CMK (cell line): ENCODE data around the gene DRG1.
A peak's percentile ranks its signal among the peaks of the same experiment; 100 is the strongest.
"Not testable (repeated sequence)": the region's sequence is repeated elsewhere in the genome, so short reads cannot be mapped to it uniquely, and the experiment has no call there.

Experiments
- DNase-seq: peaks from one replicate; pipeline ENCODE4 v3.0.0-alpha.2; 2010; ENCODE audit warnings: low read depth

Gene DRG1

DNA sequence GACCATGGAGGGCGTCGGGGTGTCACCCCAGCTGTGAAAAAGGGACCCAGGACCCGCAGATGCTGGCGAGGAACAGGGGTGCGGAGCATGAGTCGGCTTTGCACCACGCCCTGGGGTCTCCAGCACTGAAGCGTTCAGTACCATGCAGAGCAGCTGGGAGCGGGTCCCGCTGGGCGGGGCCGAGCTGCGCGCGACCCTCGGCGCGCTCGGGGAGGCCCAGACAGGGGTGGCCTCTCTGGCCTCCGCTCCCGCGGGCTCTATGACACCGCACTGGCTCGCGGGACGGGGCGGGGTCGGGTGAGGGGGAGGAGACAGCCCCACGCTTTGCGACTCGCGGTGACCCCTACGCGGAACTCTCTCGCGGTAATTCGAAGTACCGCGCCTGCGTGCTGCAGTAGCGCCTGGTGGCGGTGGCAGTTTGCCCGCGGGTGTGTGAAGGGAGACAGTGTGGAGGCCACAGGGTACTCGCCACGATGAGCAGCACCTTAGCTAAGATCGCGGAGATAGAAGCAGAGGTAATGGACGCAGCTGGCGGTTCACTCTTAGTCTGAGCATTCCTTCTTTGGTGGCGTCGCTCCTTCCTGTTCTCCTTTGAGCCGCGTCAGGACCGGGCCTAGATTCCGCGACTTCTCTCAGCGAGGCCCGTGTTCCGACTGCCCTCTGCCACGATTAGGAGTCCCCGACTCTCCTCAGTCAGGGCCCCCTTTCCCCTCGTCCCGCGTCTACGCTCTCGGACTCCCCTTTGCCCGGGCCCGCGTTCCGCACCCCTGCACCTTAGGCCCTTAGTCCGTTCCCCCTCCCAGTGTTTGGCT, at the start of gene DRG1:
Gene DRG1 (plus strand): TSS at position 394 of the 812 bp plus-strand sequence. CDS start 80 bp downstream, at position 474.
- DNase-seq: peak; percentile 94

GRCh38 chr22:31349960-31350359, 49.4 kb upstream of the DRG1 start:
- DNase-seq: no peak

DNA sequence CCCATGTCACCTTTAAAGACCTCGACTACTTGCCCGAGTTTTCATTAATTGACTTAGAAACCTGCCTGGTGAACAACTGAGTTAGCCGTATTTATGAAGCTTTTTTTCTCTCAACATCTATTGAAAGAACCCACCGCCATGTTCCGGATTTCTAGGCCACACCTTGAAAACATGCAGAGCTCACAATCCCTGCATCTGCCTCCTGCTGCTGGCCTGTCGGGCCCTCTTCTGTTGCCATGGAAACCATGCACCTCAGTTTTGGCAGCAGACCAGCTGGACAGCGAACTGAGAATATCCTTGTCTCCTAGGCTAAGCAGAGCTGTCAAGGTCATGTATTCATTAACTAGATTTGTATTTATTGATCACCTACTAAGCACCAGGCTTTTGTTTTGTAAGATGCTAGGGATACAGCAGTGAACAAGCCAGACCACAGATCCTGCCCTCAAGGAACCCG, 49.0 kb upstream of the DRG1 start:
- no peak for DNase-seq

DNA sequence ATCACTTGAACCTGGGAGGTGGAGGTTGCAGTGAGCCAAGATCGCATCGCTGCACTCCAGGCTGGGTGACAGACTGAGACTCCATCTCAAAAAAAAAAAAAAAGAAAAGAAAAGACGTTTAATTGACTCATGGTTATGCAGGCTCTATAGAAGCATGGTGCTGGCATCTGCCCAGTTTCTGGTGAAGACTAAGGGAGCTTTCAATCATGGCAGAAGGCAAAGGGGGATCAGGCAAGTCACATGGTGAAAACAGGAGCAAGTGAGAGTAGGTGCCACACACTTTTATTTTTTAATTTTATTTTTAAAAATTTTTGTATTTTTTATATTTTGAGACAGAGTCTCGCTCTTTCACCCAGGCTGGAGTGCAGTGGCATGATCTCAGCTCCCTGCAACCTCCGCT, 44.9 kb upstream of the DRG1 start:
- no peak for DNase-seq

- no peak for DNase-seq
Observed at GRCh38 chr22:31360029-31360428, 39.4 kb upstream of the DRG1 start.

- no peak for DNase-seq
Observed at GRCh38 chr22:31361743-31362142, 37.7 kb upstream of the DRG1 start.

DNA sequence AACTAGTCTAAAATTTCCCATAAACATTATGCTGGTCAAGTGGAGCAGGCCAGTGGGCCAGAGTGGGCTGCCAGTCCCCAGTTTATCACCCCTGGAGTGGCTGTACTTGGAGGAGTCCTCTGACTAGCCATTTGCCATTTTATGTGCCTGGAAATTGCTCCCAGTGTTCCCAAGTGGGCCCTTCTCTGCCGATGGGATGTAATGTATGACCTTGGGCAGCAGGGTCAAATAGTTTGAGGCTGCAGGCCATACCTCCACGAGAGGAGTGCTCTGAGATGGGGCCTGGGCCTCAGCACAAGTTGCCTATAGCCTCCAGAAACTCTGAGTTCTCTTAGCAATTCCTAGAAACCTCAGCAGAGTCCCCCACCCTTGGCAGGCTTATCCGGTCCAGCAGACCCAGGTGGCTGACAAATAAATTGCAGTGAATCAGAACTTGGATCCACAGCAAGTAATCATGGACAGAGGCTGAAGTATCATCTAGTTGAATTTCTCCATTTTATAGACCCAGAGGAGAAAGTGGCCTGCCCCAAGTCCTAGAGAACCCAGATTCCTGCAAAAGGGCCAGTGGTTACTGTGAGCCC, 35.4 kb upstream of the DRG1 start:
- DNase-seq: no peak

GRCh38 chr22:31367426-31367825, 32.0 kb upstream of the DRG1 start:
- DNase-seq: no peak

DNA sequence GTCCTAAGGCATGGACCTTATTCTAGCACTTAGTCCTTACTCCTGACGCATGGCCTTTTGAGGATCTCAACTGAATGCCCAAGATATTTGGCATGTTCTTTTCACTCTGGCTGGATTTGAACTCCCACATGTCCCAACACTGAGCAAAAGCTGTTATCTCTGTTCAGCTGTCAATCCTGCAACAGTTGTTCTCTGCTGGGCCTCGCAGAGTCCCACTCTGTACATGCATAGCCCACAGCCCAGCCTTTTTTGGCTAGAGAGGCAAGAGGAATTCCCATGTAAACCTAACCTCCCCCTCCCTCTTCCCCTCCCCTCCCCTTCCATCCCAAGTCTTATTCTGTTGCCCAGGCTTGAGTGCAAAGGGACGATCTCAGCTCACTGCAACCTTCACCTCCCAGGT, 21.8 kb upstream of the DRG1 start:
- DNase-seq: no peak

GRCh38 chr22:31378123-31378522, 21.3 kb upstream of the DRG1 start:
- DNase-seq: no peak

DNA sequence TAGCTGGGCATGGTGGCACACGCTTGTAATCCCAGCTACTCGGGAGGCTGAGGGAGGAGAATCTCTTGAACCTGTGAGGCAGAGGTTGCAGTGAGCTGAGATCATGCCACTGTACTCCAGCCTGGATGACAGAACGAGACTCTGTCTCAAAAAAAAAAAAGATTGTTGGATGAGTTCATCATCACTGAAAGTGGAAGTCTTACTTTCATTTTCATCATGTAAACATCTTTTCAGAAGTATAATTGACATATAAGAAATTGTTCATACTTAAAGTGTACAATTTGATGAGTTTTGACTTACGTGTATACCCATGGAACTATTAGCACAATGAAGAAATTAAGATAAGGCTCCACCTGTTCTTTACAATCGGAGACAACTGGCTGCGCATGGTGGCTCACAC, 20.8 kb upstream of the DRG1 start:
- DNase-seq: not testable (repeated sequence)

DNA sequence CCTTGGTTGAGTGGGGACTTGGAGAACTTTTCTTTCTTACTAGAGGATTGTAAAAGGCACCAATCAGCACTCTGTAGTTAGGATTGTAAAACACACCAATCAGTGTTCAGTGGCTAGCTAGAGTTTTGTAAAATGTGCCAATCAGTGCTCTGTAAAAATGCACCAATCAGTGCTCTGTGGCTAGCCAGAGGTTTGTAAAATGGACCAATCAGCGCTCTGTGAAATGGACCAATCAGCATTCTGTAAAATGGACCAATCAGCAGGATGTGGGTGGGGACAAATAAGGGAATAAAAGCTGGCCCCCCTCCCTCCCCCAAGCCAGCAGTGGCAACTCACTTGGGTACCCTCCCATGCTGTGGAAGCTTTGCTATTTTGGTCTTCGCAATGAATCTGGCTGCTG, 5.5 kb upstream of the DRG1 start:
- DNase-seq: no peak

- no peak for DNase-seq
Observed at GRCh38 chr22:31394326-31394725, 5.1 kb upstream of the DRG1 start.

- no peak for DNase-seq
Observed at GRCh38 chr22:31398231-31398630, 1.2 kb upstream of the DRG1 start.

- DNase-seq: no peak
Observed at GRCh38 chr22:31400023-31400397, 606 bp downstream of the DRG1 start.

GRCh38 chr22:31402350-31402749, 2.9 kb downstream of the DRG1 start:
- not testable (repeated sequence) for DNase-seq

DNA sequence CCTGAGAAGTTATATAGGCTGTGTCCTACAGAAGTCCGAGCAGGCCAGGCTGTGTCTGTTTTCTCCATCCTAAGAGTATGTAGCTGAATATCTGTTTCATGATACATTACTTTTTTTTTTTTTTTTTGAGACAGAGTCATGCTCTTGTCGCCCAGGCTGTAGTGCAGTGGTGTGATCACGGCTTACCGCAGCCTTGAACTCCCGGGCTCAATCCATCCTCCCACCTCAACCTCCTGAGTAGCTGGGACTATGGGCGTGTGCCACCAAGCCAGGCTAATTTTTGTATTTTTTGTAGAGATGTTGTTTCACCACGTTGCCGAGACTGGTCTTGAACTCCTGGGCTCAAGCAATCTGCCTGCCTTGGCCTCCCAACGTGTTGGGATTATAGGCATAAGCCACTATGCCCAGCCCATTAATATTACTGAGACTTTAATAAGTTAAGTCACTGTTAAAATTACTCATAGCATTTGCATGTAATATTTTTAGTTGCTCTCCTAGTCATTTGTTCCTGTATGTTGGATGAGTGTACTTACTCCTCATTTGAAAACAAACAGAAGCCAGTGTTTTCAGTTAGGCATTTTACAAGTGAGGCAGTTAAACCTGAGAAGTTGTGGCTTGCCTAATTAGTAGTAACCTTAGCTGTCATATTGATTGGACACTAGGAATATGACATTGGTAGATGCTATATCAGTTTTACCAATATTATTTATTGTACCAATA, 26.1 kb downstream of the DRG1 start:
- DNase-seq: no peak

- DNase-seq: no peak
Observed at GRCh38 chr22:31431950-31432349, 32.5 kb downstream of the DRG1 start.

- DNase-seq: no peak
Observed at GRCh38 chr22:31436132-31436531, 36.7 kb downstream of the DRG1 start.

DNA sequence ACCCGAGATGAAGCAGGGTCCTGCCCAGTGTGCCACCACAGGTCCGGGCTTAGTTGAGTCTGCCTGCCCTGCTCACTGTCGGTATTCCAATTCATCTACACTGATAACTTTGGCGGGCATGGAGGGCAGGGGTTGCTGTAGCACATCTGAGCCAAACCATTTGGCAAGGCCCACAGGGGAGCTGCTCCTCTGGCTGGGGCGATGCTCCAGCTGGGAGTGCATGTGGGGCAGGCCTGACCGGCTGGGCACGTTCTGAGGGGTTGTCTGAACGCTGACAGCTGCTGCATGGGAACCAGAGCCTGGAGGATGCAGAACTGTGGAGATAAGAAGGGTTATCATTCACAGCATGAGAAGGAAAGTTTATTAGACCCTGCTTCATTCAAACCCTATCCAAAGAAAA, 40.4 kb downstream of the DRG1 start:
- DNase-seq: no peak

DNA sequence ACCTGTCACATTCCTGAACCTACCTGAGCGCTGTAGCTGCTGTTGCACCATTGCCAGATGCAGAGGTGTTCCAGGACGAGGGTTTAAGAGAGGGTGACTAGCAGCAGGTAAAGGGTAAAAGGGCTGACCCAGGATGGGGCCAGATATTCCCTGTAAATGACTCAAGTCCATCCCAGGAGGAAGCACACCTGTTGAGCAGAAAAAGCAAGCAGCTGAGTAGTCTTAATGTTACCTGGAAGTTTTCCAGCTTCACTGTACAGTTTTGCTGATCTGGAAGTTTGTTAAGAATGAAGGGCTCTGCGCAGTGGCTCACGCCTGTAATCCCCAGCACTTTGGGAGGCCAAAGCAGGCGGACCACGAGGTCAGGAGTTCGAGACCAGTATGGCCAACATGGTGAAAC, 41.3 kb downstream of the DRG1 start:
- DNase-seq: no peak

- DNase-seq: no peak
Observed at GRCh38 chr22:31441652-31442051, 42.2 kb downstream of the DRG1 start.
